H1 (cell line): ENCODE data around the gene SEC11A. TPM values are rescaled to one million over a fixed set of nuclear protein-coding genes. Genes with fewer than 3 reads are reported as not detected.

Experiments used
- polyA plus RNA-seq, 7 experiments: library from polyadenylated mRNA; depleted of rRNA in 3 of 7; stranded (reverse) in 5 of 7; unstranded in 2 of 7; fragments of >200 nt in 5 of 7; fragments of 200-250 nt in 2 of 7; gene quantifications; 1 replicate in 5 of 7; 2 replicates in 1 of 7; 4 replicates in 1 of 7; pipeline versions ENCODE4 v1.2.1 to v1.2.3, GENCODE V29; 2011 to 2013; ENCODE audit warnings: missing spikeins in 2 of 7, mixed read lengths in 2 of 7
- total RNA-seq: library from RNA; stranded (reverse); fragmentation: NEBNext Ultra II Directional; extraction: Animal tissue kit (Norgen Biotek cat#: 25700); gene quantifications from 2 replicates; pipeline ENCODE4 v1.2.1, GENCODE V29; 2021
- TF ChIP-seq, protein P1 (sequence below): IDR thresholded peaks from 2 replicates; pipeline ENCODE4 v1.6.1; 2011; ENCODE audit warnings: low read depth, mild to moderate bottlenecking, low read length; ENCODE audit not compliant: insufficient read depth

SEC11A gene
- total and polyA plus RNA-seq, 2 of the 8 experiments (the other 6 are each of a cell fraction or from before 2014, with no cell fraction given) = 268 to 316 TPM

DNA sequence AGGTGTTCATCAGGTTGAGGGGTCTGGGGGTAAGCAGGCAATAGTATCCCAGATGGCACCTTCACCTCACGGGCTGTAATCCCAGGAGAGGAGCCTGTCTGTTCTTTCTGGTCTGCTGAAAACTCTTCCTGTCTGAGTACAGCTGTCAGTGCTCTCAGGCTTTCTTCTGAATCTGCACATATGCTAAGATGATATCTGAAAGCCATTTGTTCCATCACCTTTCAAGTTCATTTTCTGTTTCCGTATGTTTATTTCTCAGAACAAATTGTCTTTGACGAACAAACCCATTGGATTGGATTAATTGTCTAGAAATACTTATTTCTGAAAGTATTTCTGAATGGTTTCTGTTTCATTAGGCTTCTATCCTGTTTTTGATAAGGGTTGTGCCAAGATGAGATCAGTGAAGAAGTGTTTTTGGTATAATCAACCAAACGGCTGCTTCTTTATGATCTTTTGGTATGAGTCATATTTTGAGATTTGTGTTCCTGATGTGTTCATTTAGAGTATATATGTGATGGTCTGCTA is 45.7 kb upstream of the SEC11A start (continued):
- TF ChIP-seq, protein P1, sequence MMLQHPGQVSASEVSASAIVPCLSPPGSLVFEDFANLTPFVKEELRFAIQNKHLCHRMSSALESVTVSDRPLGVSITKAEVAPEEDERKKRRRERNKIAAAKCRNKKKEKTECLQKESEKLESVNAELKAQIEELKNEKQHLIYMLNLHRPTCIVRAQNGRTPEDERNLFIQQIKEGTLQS = no peak
